HL-60 (cell line): ENCODE measurements around the gene MYPN.

ENCODE experiments used
- DNase-seq, 2 experiments: peaks; one replicate each; pipeline ENCODE4 v3.0.0-alpha.2; 2010 to 2020; ENCODE audit warnings: low read depth in 1 of 2, low spot score in 1 of 2
- H3K27ac ChIP-seq: fragments of 250-450 bp; sonication (Bioruptor Pico); replicated peaks from 2 replicates; pipeline ENCODE4 v1.5.1; 2020; ENCODE audit warnings: mild to moderate bottlenecking, moderate library complexity
- H3K27me3 ChIP-seq: fragments of 250-450 bp; sonication (Bioruptor Pico); 2 replicates; pipeline ENCODE4 v1.5.1; 2021; ENCODE audit warnings: mild to moderate bottlenecking, moderate library complexity; ENCODE audit not compliant: insufficient read depth, poor library complexity, severe bottlenecking
- H3K4me3 ChIP-seq: replicated peaks from 2 replicates; pipeline ENCODE4 v1.5.1; 2011; ENCODE audit warnings: mild to moderate bottlenecking, control low read depth, low read length; ENCODE audit not compliant: insufficient read depth
- CTCF ChIP-seq: IDR thresholded peaks from one replicate; pipeline ENCODE4 v1.5.1; 2011; ENCODE audit warnings: low read length, control low read depth, inconsistent platforms; ENCODE audit not compliant: insufficient read depth
- GABPA ChIP-seq: IDR thresholded peaks from 2 replicates; pipeline ENCODE4 v1.6.1; 2012; ENCODE audit warnings: low read depth
- POLR2AphosphoS5 ChIP-seq: IDR thresholded peaks from 2 replicates; pipeline ENCODE4 v1.6.1; 2012; ENCODE audit warnings: low read depth
- REST ChIP-seq: IDR thresholded peaks from 2 replicates; pipeline ENCODE4 v1.6.1; 2012; ENCODE audit warnings: low read depth; ENCODE audit not compliant: insufficient replicate concordance
- SPI1 ChIP-seq: IDR thresholded peaks from 2 replicates; pipeline ENCODE4 v1.6.1; 2012; ENCODE audit warnings: low read depth, mild to moderate bottlenecking, borderline replicate concordance

Gene MYPN

GRCh38 chr10:68080853-68081431 is 28.3 kb upstream of the MYPN start:
- DNase-seq = no peak
- Histone ChIP-seq H3K27ac (no peak overlapping the region), H3K27me3 (no peaks in the 10 kb centered on the region), H3K4me3 (no peak overlapping the region)
- no peak for TF ChIP-seq CTCF
- TF ChIP-seq POLR2AphosphoS5 = no peak
- no peak for TF ChIP-seq GABPA
- no peak for TF ChIP-seq SPI1
- no peak for TF ChIP-seq REST

GRCh38 chr10:68081916-68082315 is 27.4 kb upstream of the MYPN start:
- H3K27me3 ChIP-seq = no peaks in the 10 kb centered on the region
- no peak overlapping the region for H3K4me3 ChIP-seq
- no peak overlapping the region for H3K27ac ChIP-seq
- no peak for DNase-seq
- no peak for TF ChIP-seq POLR2AphosphoS5
- TF ChIP-seq GABPA = no peak
- no peak for TF ChIP-seq CTCF
- TF ChIP-seq REST = no peak
- TF ChIP-seq SPI1 = no peak

- Histone ChIP-seq H3K4me3 (no peak overlapping the region), H3K27me3 (no peaks in the 10 kb centered on the region), H3K27ac (no peak overlapping the region)
- no peak for TF ChIP-seq REST
- TF ChIP-seq SPI1 = no peak
- TF ChIP-seq CTCF = no peak
- no peak for TF ChIP-seq POLR2AphosphoS5
- no peak for TF ChIP-seq GABPA
- DNase-seq = no peak
Observed at GRCh38 chr10:68082872-68083271, 26.4 kb upstream of the MYPN start.
